ENCODE measurements around the gene RBBP8NL. TPM values are rescaled to one million over a fixed set of nuclear protein-coding genes. Genes with fewer than 3 reads are reported as not detected.

Gene RBBP8NL
- total RNA-seq, 6 experiments from 2014 or later: not detected

- no peaks in the 10 kb centered on the region for H3K9me3 ChIP-seq
- WGBS (ENCODE audit: insufficient coverage, low coverage, low lambda C conversion rate, missing lambda C conversion rate): 78% methylated on average over 8 of the region's 11 CpGs
- no peaks in the 10 kb centered on the region for H3K27me3 ChIP-seq
- TF ChIP-seq POLR2A (IDR thresholded peaks at IDR 0.05) (no peak), CTCF (IDR thresholded peaks at IDR 0.05) (peak in 1 of 4 donors; percentile 3)
- no peak for DNase-seq
- ATAC-seq: no peak
- intact Hi-C loops (cut with DNase I): no loop called here
- H3K4me3 ChIP-seq: no peak overlapping the region
- H3K4me1 ChIP-seq: peaks cover 0 to 34% (median 7%) of the 10 kb centered on the region in 4 donors
- no peak overlapping the region for H3K27ac ChIP-seq
- H3K36me3 ChIP-seq: peaks cover 0 to 10% (median 0%) of the 10 kb centered on the region in 4 donors
Observed at GRCh38 chr20:62388839-62389600, 38.3 kb downstream of the RBBP8NL start.

- peak overlapping the region; percentile 97 to 99 (median 99) for H3K4me3 ChIP-seq
- peaks cover 0 to 34% (median 7%) of the 10 kb centered on the region in 4 donors for H3K4me1 ChIP-seq
- DNase-seq (no peak), ATAC-seq (no peak)
- TF ChIP-seq CTCF (IDR thresholded peaks at IDR 0.05): no peak
- no peak for TF ChIP-seq POLR2A (IDR thresholded peaks at IDR 0.05)
- no peaks in the 10 kb centered on the region for H3K9me3 ChIP-seq
- H3K36me3 ChIP-seq: peaks cover 0 to 10% (median 0%) of the 10 kb centered on the region in 4 donors
- intact Hi-C loops (cut with DNase I): no loop called here
- 62% methylated on average over 17 of the region's 20 CpGs for WGBS (ENCODE audit: insufficient coverage, low coverage, low lambda C conversion rate, missing lambda C conversion rate)
- no peaks in the 10 kb centered on the region for H3K27me3 ChIP-seq
- no peak overlapping the region for H3K27ac ChIP-seq
Observed at GRCh38 chr20:62387933-62388635, 39.3 kb downstream of the RBBP8NL start.

GRCh38 chr20:62387219-62387913 is 40.0 kb downstream of the RBBP8NL start:
- intact Hi-C loops (cut with DNase I): no loop called here
- WGBS (ENCODE audit: insufficient coverage, low coverage, low lambda C conversion rate, missing lambda C conversion rate): under 1% methylated on average over 25 of the region's 47 CpGs
- Histone ChIP-seq H3K4me1 (peaks cover 0 to 34% (median 7%) of the 10 kb centered on the region in 4 donors), H3K27ac (peak overlapping the region; percentile 15 to 94 (median 93)), H3K9me3 (no peaks in the 10 kb centered on the region), H3K4me3 (peak overlapping the region; percentile 97 to 99 (median 99)), H3K36me3 (peaks cover 0 to 10% (median 0%) of the 10 kb centered on the region in 4 donors), H3K27me3 (no peaks in the 10 kb centered on the region)
- TF ChIP-seq POLR2A (IDR thresholded peaks at IDR 0.05) (no peak), CTCF (IDR thresholded peaks at IDR 0.05) (no peak)
- DNase-seq: no peak
- ATAC-seq: no peak

- Histone ChIP-seq H3K4me1 (peaks cover 0 to 28% (median 7%) of the 10 kb centered on the region in 4 donors), H3K36me3 (peaks cover 0 to 10% (median 0%) of the 10 kb centered on the region in 4 donors), H3K9me3 (no peaks in the 10 kb centered on the region), H3K27me3 (no peaks in the 10 kb centered on the region), H3K27ac (peak within 1 kb of the TSS; percentile 86 to 94 (median 93)), H3K4me3 (peak within 1 kb of the TSS; percentile 97 to 99 (median 99))
- intact Hi-C loops (cut with DNase I): no loop called here
- ATAC-seq: peak; percentile 81 to 91 (median 86)
- TF ChIP-seq CTCF (IDR thresholded peaks at IDR 0.05) (no peak), POLR2A (IDR thresholded peaks at IDR 0.05) (peak; percentile 74)
- DNase-seq: peak; percentile 95 to 96 (median 95)
- WGBS (ENCODE audit: insufficient coverage, low coverage, low lambda C conversion rate, missing lambda C conversion rate): 0% methylated on average over 11 of the region's 83 CpGs
Observed at GRCh38 chr20:62386383-62387218, 40.7 kb downstream of the RBBP8NL start, which contains the start of gene RPS21. Gene RPS21 (plus strand): TSS chr20:62387103. CDS start chr20:62387339, 236 bp downstream.
